Hematopoietic multipotent progenitor cell treated with erythropoietin and hydrocortisone succinate and interleukin-3 and kit ligand, for 17 days (in vitro differentiated cells): Measurements from ENCODE around the gene FOXN4.

Source experiments
- DNase-seq: peaks from one replicate; pipeline ENCODE4 v3.0.0-alpha.2; 2015; ENCODE audit warnings: low spot score

The FOXN4 gene

DNA sequence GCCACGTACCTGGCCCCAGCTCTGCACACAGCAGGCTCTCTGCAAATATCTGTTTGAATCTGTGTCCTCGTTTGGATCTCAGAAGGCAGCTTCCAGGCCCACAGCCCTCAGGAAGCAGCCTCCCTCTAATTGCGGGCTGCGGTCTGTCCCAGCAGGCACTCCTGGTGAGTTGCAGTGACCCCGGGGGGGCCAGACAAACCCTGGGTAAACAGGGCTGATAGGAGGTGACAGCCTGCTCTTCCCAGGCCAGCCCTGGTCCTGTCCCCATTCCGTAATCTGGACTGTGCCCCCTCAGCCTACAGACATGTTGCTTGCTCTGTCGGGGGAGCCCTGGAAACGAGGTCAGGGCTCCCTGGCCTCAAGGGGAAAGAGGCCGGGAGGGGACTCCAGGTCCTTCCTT lies 2.0 kb downstream of the FOXN4 start:
- DNase-seq: no peak

DNA sequence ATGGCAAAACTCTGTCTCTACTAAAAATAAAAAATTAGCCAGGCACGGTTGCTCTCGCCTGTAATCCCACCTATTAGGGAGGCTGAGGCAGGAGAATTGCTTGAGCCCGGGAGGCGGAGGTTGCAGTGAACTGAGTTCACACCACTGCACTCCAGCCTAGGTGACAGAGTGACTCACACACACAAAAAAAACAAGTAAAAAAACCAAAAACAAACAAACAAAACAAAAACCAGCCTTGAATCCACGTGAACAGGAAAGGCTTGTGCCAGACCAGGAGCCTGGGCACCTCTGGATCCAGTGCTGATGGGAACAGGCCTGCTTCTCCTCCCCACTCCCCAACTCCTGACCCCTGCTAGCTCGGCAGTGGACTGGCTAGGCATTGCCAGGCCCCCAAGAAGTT lies 3.5 kb downstream of the FOXN4 start:
- DNase-seq: no peak

GRCh38 chr12:109304485-109304884 lies 4.6 kb downstream of the FOXN4 start:
- DNase-seq: no peak

DNA sequence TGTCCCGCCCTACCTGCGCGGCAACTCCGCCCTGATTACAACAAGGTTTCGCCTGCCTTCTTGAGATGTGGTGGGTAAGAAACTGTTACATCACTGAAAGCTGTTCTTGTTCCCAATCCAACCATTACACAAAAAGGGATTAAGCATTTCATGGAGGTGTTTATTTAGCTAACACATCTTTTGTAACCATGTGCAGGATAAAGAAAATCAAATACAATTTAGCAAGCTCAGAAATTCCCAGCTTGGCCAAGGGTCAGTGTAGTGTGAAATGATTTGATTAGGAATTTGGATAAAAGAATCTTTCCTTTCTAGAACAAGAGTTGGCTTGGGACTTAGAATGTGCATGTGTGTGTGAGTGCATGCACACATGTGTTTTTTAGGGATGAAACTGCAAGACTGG lies 6.3 kb downstream of the FOXN4 start:
- DNase-seq: no peak

DNA sequence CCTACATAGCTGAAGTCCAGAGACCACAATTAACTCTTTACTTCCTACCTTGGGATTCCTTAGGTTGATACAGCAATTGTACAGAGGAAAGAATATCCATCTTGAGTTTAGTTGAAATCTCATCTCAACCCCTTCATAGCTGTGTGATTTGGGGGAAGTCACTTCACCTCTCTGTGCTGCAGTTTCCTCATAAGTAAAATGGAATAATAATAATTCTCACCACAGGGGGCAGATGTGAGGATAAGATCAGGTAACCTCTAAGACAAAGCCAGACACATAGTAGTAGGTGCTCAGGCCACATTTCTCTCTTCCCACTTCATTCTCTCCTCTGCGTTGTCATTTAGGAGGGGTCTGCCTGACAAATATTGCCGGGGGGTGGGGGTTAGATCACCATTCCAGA lies 6.7 kb downstream of the FOXN4 start:
- no peak for DNase-seq

- no peak for DNase-seq
Measured at GRCh38 chr12:109301643-109302168, 7.4 kb downstream of the FOXN4 start.

DNA sequence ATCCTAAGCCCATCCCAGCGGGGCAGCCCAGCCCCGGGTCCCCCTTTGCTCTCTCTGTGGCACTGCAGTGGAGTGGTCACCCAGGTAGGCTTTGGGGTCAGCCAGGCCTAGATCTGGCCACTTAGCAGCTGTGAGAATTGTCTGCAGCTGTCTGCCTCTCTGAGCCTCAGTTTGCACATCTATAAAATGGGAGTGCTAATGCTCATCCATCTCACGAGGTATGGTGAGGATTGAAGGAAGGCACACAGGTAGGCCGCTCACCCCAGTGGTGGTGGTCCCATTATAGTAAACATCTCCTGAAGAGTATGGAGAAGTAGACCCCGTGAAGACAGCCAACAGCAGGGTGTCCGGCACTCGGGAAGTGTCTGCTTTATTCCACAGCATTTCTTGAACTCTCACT lies 9.2 kb downstream of the FOXN4 start:
- no peak for DNase-seq

GRCh38 chr12:109296431-109296830 lies 12.7 kb downstream of the FOXN4 start:
- no peak for DNase-seq

GRCh38 chr12:109295764-109296425 lies 13.2 kb downstream of the FOXN4 start:
- no peak for DNase-seq

GRCh38 chr12:109294286-109294796 lies 14.7 kb downstream of the FOXN4 start:
- DNase-seq: no peak

DNA sequence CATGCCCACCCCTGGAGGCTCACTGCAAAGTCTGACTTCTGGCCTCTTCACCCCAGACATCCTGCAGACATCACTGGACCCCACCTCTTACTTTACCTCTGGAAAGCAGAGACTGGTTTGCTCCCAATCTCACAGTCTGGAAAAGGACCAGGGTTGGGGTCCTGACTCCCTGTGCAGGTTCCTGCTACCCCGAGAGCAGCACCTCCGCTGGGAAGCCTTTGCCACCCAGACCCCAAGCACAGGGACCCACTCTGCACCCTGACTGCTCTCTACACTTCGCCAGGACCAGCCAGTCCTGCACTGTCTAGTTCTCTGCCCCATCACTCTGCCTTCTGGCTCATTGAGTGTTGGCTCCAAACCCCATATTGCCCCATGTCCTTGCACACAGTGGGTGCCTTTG lies 16.0 kb downstream of the FOXN4 start:
- DNase-seq: no peak

GRCh38 chr12:109292342-109292711 lies 16.8 kb downstream of the FOXN4 start:
- DNase-seq: no peak

DNA sequence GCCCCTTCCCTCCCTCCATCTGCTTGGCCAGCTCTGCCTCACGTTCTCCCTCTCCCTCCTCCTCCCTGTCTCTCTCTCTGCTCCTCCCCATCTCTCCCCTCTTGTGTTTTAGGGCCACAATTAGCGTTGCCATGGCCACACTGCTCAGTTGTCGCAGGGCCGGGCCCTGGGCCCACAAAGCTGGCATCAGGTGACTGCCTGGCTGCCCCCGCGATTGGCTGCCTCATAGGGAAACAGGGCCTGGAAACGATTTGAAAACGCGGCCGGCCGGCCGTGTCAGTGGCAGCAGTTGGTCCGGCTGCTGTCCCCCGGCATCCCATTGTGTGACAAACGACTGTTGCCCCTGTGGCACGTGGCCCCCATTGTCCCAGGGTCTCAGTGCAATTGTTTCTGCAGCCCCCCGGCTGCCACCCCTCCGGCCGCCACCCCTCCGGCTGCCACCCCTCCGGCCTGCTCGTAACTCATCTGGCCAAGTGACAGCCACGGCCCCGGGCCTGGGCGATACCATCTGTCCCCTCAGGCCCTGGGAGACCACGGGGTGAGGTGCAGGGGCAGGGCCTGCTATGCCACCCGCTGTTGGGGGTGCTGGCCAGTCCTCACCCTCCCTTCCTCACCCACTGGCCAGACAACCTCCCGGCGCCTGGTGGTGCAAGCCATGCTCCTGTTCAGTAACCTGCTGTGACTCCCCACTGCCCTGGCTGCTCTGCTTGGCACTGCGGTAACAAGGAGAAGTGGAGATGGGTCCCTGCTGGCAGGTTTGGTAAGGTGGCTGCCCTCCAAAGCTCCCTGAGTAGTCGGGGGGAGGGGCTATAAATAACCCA lies 17.4 kb downstream of the FOXN4 start:
- no peak for DNase-seq

DNA sequence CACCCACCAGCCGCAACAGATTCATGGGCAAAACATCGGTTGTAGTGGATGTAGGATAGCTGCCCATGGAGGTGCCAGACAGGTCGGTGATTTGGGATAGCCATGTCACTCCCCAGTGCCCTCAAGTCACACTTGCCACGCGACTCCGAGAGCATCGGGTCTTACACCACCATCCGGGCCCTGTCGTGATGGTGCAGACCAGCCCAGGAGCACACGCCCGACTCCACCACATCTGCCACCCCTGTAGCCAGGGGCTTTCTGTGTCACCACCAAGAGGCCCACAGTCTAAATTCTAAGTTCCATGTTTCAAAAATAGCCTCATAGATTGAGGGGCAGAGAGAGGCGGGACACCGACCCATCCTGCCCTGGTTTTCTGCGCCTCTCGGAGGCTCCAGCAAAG lies 18.0 kb downstream of the FOXN4 start:
- DNase-seq: no peak

DNA sequence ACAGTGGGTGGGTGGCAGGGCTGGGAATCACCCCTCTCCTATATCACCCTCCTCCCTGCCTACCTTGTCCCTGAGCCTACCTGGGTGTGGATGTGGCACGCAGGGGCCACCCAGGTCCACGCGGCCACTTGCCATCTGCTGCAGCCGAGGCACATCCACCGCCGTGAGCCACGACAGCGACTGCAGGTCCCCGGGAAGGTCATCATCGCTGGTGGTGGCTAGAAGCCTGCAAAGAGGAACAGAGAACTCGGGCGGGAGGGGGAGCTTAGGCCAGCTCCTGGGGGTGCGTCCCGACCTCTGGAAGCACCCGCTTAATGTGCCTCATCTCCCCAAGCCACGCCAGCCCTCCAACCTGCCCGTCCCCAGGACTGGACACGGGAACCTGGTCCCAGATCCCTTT lies 19.0 kb downstream of the FOXN4 start:
- no peak for DNase-seq

GRCh38 chr12:109289551-109289950 lies 19.5 kb downstream of the FOXN4 start:
- DNase-seq: no peak

GRCh38 chr12:109289004-109289403 lies 20.1 kb downstream of the FOXN4 start:
- no peak for DNase-seq

GRCh38 chr12:109288571-109288970 lies 20.5 kb downstream of the FOXN4 start:
- no peak for DNase-seq

- no peak for DNase-seq
Measured at GRCh38 chr12:109287811-109288469, 21.1 kb downstream of the FOXN4 start.

GRCh38 chr12:109287181-109287580 lies 21.9 kb downstream of the FOXN4 start:
- no peak for DNase-seq

GRCh38 chr12:109286652-109287051 lies 22.4 kb downstream of the FOXN4 start:
- DNase-seq: no peak

GRCh38 chr12:109286252-109286651 lies 22.8 kb downstream of the FOXN4 start:
- DNase-seq: no peak

DNA sequence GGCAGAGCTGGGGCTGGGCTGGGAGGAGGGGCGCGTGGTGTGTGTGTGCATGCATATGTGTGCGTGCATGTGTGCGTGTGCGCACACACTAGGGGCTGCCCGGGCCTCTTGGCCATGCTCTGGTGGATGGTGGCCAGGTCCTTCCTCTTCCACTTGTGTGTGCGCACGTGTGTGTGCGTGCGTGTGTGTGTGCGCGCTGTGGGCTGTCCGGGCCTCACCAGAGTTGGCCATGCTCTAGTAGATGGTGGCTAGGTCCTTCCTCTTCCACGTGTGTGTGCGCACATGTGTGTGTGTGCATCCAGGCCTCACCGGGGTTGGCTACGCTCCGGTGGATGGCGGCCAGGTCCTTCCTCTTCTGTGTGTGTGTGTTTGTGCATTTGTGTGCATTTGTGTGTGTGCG lies 24.7 kb downstream of the FOXN4 start:
- DNase-seq: no peak
